ENCODE measurements around the gene TCEAL8. TPM values are rescaled to one million over a fixed set of nuclear protein-coding genes. Genes with fewer than 3 reads are reported as not detected.

Gene TCEAL8
- total and polyA plus RNA-seq, 2 of the 8 experiments (the other 6 are each of a cell fraction or from before 2014, with no cell fraction given), result 47.2 to 82.2 TPM

- TF ChIP-seq CHD7 (IDR thresholded peaks at IDR 0.05; ENCODE audit: insufficient replicate concordance, low read length), result no peak
- no peak for TF ChIP-seq NANOG (IDR thresholded peaks at IDR 0.05; ENCODE audit: insufficient read depth, low read depth, low read length, poor library complexity, severe bottlenecking)
- TF ChIP-seq SIX5 (IDR thresholded peaks at IDR 0.05; ENCODE audit: low read depth, low read length), result no peak
- TF ChIP-seq ASH2L (IDR thresholded peaks at IDR 0.05; ENCODE audit: low read length), result no peak
- TF ChIP-seq, protein P1, sequence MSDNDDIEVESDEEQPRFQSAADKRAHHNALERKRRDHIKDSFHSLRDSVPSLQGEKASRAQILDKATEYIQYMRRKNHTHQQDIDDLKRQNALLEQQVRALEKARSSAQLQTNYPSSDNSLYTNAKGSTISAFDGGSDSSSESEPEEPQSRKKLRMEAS (IDR thresholded peaks at IDR 0.05), result no peak
- TF ChIP-seq CHD1 (IDR thresholded peaks at IDR 0.05; ENCODE audit: low read depth, low read length), result no peak
- TF ChIP-seq RNF2 (IDR thresholded peaks at IDR 0.05; ENCODE audit: borderline replicate concordance, low read depth, low read length, missing control alignments, poor library complexity, severe bottlenecking), result no peak
- TF ChIP-seq SP4 (IDR thresholded peaks at IDR 0.05; ENCODE audit: low read length), result no peak
- no peak for TF ChIP-seq RBBP5 (IDR thresholded peaks at IDR 0.05; ENCODE audit: borderline replicate concordance, low read depth, low read length)
- TF ChIP-seq MAFK (IDR thresholded peaks at IDR 0.05; ENCODE audit: low read depth, low read length), result no peak
- TF ChIP-seq TBP (IDR thresholded peaks at IDR 0.05; ENCODE audit: low read depth, low read length), result no peak
These were observed 20.1 kb downstream of the TCEAL8 start (continued) for GRCh38 chrX:103234869-103235268.

All from H1 (cell line).